Erythroblast (primary cell): ENCODE data around the gene MAVS.

ENCODE experiments used
- GATA1 ChIP-seq: IDR thresholded peaks from 2 replicates; pipeline ENCODE4 v1.6.1; 2011; ENCODE audit warnings: low read depth, mild to moderate bottlenecking, control low read depth, low read length, moderate library complexity
- POLR2A ChIP-seq: IDR thresholded peaks from 2 replicates; pipeline ENCODE4 v1.6.1; 2011; ENCODE audit warnings: mild to moderate bottlenecking, low read length

GRCh38 chr20:3867802-3868201, 21.2 kb downstream of the MAVS start:
- TF ChIP-seq POLR2A = no peak
- TF ChIP-seq GATA1 = no peak
